Measurements from ENCODE around the gene LGI2. TPM values are rescaled to one million over a fixed set of nuclear protein-coding genes. Genes with fewer than 3 reads are reported as not detected.

The LGI2 gene
- polyA plus RNA-seq, 1 donor (not counting 4 experiments of a cell fraction or from before 2014, with no cell fraction given): 0.69 TPM

DNA sequence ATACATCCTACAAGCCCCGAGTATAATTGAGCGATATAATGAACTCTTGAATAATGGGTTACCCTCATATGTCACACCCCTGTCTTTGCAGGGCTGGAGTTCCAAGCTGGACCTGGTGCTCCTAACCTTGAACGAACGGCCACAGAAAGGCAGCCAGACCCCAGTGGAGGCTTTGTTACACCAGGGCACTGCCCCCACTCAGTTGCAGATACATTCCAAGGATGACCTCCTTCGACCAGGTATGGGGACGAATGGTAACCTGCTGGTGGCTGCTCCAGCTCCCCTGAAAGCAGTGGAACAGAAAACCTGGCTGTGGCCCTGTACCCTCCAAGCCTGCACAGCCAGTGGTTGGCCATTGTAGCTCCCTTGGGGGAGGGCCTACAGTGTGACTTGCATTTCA, 61.3 kb downstream of the LGI2 start:
- Histone ChIP-seq H3K27me3 (ENCODE audit: control insufficient read depth, extremely low read depth, insufficient read depth, low read length) (no peaks in the 10 kb centered on the region), H3K9ac (ENCODE audit: control insufficient read depth, extremely low read depth, insufficient read depth, low read length) (no peak overlapping the region), H3K4me1 (ENCODE audit: control insufficient read depth, extremely low read depth, insufficient read depth, low read length) (peaks cover 4% of the 10 kb centered on the region), H3K36me3 (ENCODE audit: control insufficient read depth in 2 of 2, extremely low read depth in 1 of 2, insufficient read depth in 2 of 2, low read length in 2 of 2) (no peaks in the 10 kb centered on the region), H3K79me2 (ENCODE audit: control insufficient read depth, insufficient read depth, low read length) (no peaks in the 10 kb centered on the region), H3K9me3 (ENCODE audit: control insufficient read depth, low read depth, low read length) (no peaks in the 10 kb centered on the region), H3K4me2 (ENCODE audit: control insufficient read depth, extremely low read depth, insufficient read depth, low read depth, low read length) (no peak overlapping the region), H3K27ac (ENCODE audit: control insufficient read depth, insufficient read depth, low read length) (no peak overlapping the region), H2AFZ (ENCODE audit: control insufficient read depth, low read length) (no peak overlapping the region), H3K9me1 (ENCODE audit: control insufficient read depth, extremely low read depth, insufficient read depth, low read length) (no peaks in the 10 kb centered on the region), H3K4me3 (ENCODE audit: control insufficient read depth in 2 of 3, extremely low read depth in 1 of 3, insufficient read depth in 2 of 3, low read depth in 1 of 3, low read length in 3 of 3) (no peak overlapping the region), H4K20me1 (ENCODE audit: control insufficient read depth, extremely low read depth, insufficient read depth, low read length) (no peaks in the 10 kb centered on the region)
- TF ChIP-seq, protein P1, sequence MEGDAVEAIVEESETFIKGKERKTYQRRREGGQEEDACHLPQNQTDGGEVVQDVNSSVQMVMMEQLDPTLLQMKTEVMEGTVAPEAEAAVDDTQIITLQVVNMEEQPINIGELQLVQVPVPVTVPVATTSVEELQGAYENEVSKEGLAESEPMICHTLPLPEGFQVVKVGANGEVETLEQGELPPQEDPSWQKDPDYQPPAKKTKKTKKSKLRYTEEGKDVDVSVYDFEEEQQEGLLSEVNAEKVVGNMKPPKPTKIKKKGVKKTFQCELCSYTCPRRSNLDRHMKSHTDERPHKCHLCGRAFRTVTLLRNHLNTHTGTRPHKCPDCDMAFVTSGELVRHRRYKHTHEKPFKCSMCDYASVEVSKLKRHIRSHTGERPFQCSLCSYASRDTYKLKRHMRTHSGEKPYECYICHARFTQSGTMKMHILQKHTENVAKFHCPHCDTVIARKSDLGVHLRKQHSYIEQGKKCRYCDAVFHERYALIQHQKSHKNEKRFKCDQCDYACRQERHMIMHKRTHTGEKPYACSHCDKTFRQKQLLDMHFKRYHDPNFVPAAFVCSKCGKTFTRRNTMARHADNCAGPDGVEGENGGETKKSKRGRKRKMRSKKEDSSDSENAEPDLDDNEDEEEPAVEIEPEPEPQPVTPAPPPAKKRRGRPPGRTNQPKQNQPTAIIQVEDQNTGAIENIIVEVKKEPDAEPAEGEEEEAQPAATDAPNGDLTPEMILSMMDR (optimal IDR thresholded peaks at IDR 0.05 in 1 of 3, IDR thresholded peaks at IDR 0.05 in 1 of 3, conservative IDR thresholded peaks at IDR 0.05 in 1 of 3; ENCODE audit: extremely low read depth in 1 of 3, insufficient read depth in 2 of 3, low read length in 3 of 3): no peak
- TF ChIP-seq EZH2 (IDR thresholded peaks at IDR 0.05; ENCODE audit: low read length): no peak
- FAIRE-seq (no peak), DNase-seq (ENCODE audit: low read depth, low spot score) (no peak)
- dilution Hi-C loops (cut with MboI; ENCODE audit: extremely low pct_ligation_motif_present, low sequenced_read_pairs): no loop called here

DNA sequence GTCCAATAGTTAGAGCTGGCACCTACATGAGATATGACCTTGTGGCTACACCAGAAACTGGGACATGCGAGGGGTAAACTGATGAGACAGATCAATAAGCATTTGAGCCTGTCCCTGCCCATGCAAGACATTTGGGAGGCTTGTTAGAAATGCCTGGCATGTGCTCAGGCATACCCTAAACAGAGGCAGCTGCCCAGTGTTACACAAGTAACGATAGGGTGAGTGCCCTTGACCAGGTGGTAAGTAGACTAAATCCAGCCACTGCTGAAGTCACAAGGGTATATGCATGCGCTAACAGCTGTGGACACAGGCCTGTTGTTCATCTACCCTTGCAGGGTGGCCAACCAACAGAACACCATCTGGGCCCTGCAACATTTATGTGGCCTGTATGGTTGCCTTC, 61.8 kb downstream of the LGI2 start:
- Histone ChIP-seq H2AFZ (ENCODE audit: control insufficient read depth, low read length) (no peak overlapping the region), H3K79me2 (ENCODE audit: control insufficient read depth, insufficient read depth, low read length) (no peaks in the 10 kb centered on the region), H3K9me3 (ENCODE audit: control insufficient read depth, low read depth, low read length) (no peaks in the 10 kb centered on the region), H3K36me3 (ENCODE audit: control insufficient read depth in 2 of 2, extremely low read depth in 1 of 2, insufficient read depth in 2 of 2, low read length in 2 of 2) (no peaks in the 10 kb centered on the region), H3K4me3 (ENCODE audit: control insufficient read depth in 2 of 3, extremely low read depth in 1 of 3, insufficient read depth in 2 of 3, low read depth in 1 of 3, low read length in 3 of 3) (no peak overlapping the region), H3K9ac (ENCODE audit: control insufficient read depth, extremely low read depth, insufficient read depth, low read length) (no peak overlapping the region), H3K27ac (ENCODE audit: control insufficient read depth, insufficient read depth, low read length) (no peak overlapping the region), H3K4me1 (ENCODE audit: control insufficient read depth, extremely low read depth, insufficient read depth, low read length) (peaks cover 4% of the 10 kb centered on the region), H3K9me1 (ENCODE audit: control insufficient read depth, extremely low read depth, insufficient read depth, low read length) (no peaks in the 10 kb centered on the region), H3K27me3 (ENCODE audit: control insufficient read depth, extremely low read depth, insufficient read depth, low read length) (no peaks in the 10 kb centered on the region), H4K20me1 (ENCODE audit: control insufficient read depth, extremely low read depth, insufficient read depth, low read length) (no peaks in the 10 kb centered on the region), H3K4me2 (ENCODE audit: control insufficient read depth, extremely low read depth, insufficient read depth, low read depth, low read length) (no peak overlapping the region)
- FAIRE-seq (no peak), DNase-seq (ENCODE audit: low read depth, low spot score) (no peak)
- TF ChIP-seq, protein P1 (optimal IDR thresholded peaks at IDR 0.05 in 1 of 3, IDR thresholded peaks at IDR 0.05 in 1 of 3, conservative IDR thresholded peaks at IDR 0.05 in 1 of 3; ENCODE audit: extremely low read depth in 1 of 3, insufficient read depth in 2 of 3, low read length in 3 of 3): no peak
- no peak for TF ChIP-seq EZH2 (IDR thresholded peaks at IDR 0.05; ENCODE audit: low read length)
- dilution Hi-C loops (cut with MboI; ENCODE audit: extremely low pct_ligation_motif_present, low sequenced_read_pairs): no loop called here
